Myocyte (in vitro differentiated cells): ENCODE data around the gene PDGFRB. TPM values are rescaled to one million over a fixed set of nuclear protein-coding genes. Genes with fewer than 3 reads are reported as not detected.
"Not testable (repeated sequence)": the region's sequence is repeated elsewhere in the genome, so short reads cannot be mapped to it uniquely, and the experiment has no call there.

Experiments used
- DNase-seq: peaks from one replicate; pipeline ENCODE4 v3.0.0-alpha.2; 2012; ENCODE audit warnings: low read depth
- total RNA-seq: library from RNA; depleted of rRNA; stranded (reverse); fragments of >200 nt; gene quantifications from 2 replicates; pipeline ENCODE4 v1.2.3, GENCODE V29; 2014

The PDGFRB gene
- total RNA-seq, 1 donor from 2014 or later: 26.1 TPM

DNA sequence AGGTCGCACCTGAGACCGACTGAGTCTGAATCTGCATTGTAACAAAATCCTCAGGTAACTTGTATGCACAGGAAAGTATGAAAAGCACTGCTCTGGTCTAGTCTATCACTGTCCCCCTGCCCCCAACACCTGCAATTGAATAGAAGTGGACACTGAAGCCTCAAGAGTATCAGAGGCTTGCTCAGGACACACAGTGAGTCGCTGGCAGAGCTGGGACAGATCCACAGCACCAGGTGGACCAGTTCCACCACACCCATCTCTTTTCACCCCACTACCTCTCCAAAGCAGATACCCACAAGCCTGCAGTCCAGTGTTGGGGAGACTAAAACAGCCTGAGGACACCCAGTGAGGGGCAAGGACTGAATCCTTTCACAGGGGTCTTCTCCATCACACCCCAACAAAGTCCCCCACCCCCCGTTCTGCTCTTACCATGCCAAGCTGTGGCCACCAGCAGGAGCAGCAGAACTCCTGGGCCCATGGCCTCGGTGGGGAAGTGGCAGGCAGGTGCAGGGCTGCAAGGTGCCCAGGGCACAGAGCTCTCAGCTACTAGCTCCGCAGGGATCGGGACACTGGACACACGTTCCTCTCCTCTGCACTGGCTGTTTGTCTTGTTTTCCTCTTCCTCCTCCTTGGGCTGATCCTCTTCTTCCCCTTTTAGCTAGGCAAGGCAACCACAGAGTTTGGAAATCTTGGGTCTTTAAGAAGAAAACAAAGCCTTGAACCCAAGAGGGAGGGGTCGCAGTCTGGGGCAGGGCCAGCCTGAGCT lies 69.5 kb downstream of the PDGFRB start, which contains the start of gene CSF1R:
Gene CSF1R (minus strand): TSS at position 605 of the 766 bp plus-strand sequence. CDS start 127 bp downstream, at position 478.
- no peak for DNase-seq

DNA sequence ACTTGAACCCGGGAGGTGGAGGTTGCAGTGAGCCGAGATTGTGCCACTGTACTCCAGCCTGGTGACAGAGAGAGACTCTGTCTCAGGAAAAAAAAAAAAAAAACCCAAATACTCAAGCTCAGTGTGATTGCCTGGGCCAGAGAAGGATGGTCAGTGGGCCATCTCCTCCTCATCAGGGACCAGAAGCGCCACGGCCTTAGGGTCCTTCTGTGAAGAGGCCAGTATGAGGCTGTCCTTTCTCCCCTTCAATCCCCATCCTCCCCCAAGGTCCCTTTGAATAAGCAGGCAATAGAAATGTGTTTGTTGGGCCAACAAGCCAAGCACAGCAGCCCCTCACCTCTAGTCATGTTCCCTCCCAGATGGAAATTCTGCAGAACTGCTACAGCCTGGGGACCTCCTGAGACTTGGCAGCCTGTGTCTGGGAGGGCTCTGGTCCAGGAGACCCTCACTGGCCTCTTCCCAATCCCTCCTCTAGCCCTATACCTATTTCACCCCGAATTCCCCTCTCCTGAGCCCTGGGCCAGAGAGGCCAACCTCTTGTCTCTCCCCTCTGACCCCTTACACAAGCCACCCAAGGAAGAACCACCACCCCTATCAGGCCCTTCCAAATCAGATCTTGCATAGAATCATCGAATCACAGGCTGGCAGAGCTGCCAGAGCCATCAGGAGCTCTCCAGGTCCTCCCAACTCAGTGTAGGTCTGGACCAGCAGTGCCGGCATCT lies 70.3 kb downstream of the PDGFRB start:
- DNase-seq: no peak

DNA sequence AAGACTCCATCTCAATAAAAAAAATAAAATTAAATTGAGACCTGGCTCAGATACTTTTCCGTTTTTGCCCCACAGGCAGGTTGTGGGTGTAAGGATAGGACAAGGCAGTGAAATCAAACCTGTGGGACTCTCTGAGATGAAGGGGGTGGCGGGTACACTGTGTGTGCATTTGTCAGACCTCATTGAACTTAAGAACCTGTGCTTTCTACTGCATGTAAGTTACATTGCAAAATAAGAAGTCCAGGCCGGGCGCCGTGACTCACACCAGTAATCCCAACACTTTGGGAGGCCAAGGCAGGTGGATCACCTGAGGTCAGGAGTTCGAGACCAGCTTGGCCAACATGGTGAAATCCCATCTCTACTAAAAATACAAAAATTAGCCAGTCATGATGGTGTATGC lies 70.9 kb downstream of the PDGFRB start:
- not testable (repeated sequence) for DNase-seq

DNA sequence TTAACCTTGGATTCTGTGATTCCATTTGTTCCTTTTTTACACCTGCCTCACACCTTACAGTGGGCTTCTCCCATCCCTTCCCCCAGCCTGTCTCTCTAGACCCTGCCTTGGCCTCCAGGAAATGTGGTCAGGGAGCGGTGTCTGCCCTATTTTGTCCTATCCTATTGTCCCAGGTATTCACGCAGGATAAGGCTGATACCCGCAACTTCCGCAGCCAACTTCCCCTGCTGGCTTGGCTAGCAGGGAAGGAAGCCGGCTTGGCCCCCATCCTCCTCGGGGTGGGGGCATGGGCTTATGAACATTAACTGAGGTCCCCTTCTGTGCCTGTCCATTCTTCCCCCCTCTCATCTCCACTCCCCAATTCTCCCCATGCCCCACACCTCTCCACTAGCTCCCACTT lies 72.8 kb downstream of the PDGFRB start:
- DNase-seq: no peak

DNA sequence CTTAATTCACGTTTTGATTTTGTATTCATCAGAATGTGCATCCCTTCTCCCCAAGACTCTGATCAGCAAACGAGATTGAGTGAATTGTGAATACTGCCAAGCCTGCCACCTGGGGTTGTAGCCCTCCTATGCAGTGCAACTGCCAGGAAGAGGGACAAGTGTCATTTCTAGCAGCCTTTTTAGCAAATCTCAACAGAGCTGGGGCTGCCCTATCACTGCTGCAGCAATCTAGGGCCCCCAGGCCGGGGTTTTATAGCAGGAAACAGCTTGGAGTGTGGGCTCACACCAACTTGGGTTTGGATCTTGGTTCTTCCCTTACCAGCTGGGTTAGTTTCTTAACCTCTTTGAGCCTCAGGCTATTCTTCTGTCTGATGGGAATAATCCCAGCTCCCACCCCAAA lies 73.3 kb downstream of the PDGFRB start:
- no peak for DNase-seq

DNA sequence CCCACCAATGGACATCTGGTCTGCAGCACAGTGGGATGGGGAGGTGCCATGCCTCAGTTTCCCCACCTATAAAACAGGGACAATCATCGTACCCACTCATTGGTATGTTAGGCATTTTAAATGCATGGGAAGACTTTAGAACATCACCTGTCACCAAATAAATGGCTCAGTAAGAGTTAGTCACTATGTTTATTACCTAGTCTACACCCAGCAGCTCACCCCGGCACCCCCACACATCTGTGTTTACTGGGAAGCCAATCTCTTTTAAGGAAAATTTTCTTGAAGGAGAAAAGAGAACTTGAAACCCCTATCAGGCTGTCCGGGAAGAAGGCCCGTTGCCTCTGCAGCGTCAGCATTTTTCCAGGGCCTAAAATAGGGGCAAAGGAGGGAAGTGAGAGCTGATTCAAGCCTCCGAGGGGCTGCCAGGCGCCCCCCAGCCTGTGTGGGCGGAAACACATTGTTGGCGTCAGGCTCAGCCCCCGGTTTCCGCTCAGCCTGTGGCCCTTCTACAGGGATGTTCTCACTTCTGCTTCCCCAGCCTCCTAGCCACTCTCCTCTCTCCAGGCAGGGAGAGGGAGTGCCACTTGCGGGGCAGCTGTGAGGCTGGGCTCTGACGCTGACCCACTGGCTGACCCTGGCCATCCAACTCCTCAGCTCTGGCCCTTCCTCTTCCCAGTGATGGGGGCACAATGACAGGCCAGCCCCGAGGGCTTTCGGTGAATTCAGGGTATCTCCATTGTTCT lies 73.9 kb downstream of the PDGFRB start:
- DNase-seq: no peak

DNA sequence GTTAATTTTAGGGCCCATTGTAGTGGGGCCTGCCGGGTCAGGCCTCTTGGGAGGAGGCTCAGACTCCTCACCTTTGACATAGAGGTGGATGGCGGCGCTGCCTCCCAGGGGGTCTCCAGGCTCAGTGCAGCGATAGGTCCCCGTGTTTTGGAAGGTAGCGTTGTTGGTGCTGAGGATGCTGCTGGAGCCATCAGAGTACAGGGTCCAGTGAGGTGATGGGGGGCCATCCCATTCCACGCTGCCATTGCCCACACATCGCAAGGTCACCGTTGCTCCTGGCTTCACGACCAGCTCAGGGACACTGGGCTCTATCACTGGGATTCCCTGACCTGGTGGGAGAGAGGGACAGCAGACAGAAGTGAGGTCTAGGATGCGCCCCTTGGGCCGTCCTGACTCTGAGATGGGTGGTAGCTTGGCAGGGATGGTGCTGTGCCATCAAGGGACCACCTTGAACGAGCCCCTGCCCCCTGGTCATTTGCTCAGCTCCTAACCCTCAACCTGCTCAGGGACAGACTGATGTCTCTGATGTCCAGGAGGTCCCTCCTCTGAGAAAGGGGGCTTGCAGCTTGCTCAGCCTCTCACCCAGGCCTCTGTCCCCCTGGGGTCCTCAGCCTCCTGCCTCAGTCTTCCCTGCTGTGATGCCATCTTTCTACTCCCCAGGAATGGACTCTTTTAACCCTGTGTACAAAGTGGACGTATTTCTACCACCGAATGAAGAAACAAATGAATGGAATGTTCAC lies 74.8 kb downstream of the PDGFRB start:
- DNase-seq: no peak

DNA sequence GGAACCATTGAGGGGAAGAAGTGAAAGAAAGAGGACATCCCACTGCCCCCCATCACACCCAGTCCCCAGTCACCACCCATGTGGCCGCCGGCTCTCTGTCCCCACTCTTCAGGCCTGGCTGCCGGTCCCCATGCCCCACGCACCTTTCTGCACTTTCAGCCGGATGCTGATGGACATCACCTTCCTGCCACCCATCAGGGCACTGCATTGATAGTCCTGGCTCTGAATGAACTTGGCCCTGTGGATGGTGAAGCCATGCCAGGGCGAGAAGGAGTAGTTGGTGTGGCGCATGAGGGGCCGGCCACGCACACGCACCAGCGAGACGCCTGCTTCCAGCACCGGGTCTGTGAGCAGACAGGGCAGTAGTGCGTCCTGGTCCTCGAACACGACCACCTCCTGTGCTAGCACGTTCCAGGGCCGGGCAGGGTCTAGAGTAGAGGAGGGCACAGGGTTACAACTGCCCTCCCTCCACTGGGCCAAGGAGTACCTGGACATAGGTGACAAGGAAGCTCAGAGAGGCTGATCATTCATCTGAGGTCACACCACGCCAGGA lies 75.7 kb downstream of the PDGFRB start:
- DNase-seq: no peak

DNA sequence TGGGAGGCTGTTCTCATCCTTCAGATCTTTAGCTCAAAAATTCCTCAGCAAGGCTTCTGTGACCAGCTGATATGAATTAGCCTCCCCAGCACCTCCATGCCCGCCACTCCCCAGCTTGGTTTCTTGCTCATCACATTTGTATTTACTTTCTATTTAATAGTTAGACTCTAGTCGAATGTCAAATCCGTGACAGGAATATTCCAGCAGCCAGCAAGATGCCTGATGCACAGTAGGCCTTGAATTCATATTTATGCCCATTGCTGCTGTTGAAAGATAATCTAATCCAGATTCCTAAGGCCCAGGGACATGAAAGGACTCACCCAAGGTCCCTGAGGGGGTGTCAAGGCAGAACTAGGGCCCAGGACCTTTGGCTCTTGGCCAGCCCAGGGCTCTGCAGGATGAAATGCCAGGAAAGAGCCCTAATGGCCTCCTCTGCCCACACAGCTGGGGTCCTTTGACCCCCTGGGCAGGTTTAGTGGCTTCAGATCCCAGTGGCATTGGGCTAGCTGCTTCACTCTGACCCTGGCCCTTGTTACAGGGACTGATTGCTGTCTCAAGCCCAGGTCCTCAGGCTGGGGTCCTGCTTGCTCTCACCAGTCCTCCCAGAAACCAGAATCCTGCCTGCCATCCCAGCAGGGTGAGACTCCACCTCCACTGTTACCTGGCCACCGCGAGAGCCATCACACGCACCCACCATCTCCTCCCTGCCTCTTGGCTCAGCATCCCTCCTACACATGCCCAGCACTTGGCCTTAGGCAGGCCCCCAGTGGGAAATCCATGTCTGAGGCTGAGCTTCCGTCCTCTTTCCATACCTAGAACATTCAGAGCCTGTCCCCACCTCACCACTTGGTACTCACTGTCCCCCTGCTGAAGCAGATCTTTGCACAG lies 76.6 kb downstream of the PDGFRB start:
- DNase-seq: no peak

DNA sequence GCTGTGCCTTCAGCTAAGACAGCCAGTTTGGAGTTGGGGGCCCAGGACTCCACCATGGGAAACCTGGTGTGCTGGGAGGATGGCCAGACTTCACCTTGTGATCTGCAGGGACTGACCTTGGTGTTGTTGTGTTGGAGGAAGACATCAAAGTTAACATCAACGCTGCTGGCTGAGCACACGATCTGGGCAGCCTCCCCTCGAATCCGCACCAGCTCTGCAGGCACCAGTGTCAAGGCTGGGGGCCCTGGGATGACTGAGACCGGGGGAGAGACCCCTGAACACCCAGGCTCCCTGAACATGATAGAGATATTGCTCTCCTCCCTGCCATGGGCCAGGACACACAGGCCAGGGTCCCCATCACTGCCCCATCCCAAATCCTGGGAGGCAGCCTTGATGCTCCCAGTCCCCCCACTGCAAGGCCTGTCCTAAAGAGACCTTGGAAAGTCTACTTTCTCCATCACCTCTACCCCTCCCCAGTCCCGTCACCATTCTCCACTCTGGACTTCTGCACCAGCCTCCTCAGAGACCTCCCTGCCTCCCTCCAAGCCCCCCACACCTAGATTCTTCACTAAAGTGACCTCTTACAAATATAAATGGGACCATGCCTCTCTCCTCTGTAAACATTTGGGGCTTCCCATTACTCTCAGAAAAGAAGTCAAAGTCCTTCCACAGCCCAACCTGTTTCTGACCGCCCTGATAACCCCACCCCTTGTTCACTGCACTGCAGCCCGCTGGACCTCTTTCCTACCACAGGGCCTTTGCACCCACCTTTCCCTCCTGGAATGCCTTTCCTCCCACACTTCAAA lies 77.4 kb downstream of the PDGFRB start:
- no peak for DNase-seq

DNA sequence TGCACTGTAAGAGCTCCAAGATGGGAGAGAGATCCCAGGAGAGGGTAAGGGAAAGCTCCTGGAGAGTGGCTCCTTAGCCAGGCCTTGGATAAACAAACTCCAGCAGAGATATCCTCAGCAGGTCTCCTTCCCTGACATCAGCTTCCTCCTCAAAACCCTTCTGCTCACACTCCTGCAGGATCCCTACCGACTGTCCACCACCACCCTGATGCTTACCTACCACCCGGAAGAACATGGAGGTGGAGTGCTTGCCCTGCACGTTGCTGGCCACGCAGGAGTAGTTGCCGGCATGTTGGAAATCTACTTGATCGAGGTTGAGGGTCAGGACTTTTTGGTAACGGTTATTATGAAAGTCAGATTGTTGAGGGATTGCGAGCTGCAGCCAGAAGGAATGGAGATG lies 78.6 kb downstream of the PDGFRB start:
- no peak for DNase-seq

DNA sequence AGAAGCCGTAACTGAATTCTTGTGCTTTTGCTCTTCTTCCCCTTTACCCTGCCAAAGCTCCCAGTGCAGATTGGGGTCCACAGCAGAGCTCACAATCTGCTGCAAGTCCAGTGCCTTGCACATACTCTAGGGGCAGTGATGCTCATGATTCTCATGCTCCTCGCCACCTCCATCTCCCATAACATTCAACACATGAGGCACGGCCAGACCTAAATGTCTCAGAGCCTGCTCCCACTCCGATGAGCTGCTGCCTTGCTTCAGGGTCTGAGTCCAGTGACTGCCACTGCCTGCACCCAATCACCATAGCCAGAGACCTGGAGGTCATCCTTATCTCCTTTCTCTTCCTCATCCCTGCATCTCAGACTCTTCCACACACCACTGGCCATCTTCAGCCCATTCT lies 79.8 kb downstream of the PDGFRB start:
- no peak for DNase-seq

DNA sequence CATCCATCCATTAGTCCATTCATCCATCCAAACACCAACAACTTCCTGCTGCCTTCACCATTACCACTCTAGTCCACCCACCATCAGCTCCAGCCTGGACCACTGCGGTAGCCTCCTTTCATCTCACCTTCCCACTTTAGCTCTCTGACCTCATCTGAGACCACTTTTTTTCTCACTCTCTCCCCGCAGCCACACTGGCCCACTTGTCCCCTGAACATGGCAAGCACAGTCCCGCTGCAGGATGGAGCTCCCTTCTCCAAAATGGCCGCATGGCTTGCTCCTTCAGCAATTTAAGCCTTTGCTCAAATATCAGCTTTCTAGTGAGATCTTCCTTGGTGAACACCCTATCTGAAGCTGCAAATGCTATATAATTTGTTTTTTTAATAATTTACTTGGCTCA lies 80.4 kb downstream of the PDGFRB start:
- DNase-seq: no peak

DNA sequence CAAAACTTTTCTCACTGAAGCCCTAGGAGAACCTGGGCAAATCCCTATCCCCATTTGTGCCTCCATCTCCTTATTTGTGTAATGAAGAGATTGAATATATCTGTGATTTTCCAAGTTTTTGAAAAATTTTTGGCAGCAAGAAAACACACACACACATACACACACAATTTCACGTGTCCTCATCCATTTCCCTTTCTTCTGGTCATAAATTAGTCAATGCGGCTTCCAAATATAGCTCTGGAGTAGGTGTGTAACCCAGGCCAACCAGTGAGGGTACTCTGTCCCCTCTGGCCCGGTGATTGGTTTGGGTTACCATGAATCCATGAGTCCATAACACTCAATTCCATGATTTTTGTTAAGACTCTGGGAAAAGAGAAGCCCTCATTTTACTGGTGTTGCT lies 82.0 kb downstream of the PDGFRB start:
- DNase-seq: no peak

DNA sequence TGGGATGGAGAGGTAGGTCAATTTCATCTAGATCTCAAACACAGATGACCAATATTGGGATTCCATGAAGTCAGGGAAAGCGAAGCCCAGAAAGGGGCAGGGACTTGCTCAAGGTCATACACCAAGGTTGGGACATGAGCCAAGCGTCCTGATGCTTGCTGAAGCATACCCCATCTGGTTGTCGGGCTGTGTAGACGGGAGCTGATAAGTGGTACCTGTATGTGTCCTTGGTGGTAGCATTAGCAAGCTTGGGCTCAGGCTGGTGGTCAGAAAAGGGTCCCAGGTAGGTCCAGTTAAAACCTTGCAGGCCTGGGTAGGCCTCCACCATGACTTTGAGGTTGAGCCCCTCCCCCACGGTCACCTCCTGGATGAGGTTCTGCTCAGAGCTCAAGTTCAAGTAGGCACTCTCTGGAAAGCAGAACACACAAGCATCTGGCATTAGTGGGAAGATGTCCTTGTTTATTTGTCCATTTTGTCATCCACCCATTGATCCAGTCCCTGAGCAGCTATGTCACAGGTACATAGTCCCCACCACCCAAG lies 82.5 kb downstream of the PDGFRB start:
- DNase-seq: no peak

DNA sequence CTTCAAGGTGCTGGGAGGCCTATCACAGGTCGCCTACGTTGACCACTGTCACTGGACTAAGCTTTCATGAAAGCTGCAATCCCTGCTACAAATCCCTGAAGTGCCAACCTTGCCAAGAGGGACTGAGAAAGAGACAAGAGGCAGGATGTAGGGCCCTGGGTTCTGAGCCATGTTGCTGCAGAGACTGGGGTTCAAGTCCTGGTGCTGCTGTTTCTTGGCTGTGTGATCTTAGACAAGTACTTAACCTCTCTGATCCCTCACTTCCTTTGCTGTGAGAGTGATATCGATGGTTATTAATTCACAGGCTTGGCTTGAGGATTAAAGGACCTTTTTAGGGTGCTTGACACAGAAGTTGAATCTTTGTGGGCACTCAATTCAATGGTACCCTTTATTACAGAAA lies 84.8 kb downstream of the PDGFRB start:
- DNase-seq: no peak

DNA sequence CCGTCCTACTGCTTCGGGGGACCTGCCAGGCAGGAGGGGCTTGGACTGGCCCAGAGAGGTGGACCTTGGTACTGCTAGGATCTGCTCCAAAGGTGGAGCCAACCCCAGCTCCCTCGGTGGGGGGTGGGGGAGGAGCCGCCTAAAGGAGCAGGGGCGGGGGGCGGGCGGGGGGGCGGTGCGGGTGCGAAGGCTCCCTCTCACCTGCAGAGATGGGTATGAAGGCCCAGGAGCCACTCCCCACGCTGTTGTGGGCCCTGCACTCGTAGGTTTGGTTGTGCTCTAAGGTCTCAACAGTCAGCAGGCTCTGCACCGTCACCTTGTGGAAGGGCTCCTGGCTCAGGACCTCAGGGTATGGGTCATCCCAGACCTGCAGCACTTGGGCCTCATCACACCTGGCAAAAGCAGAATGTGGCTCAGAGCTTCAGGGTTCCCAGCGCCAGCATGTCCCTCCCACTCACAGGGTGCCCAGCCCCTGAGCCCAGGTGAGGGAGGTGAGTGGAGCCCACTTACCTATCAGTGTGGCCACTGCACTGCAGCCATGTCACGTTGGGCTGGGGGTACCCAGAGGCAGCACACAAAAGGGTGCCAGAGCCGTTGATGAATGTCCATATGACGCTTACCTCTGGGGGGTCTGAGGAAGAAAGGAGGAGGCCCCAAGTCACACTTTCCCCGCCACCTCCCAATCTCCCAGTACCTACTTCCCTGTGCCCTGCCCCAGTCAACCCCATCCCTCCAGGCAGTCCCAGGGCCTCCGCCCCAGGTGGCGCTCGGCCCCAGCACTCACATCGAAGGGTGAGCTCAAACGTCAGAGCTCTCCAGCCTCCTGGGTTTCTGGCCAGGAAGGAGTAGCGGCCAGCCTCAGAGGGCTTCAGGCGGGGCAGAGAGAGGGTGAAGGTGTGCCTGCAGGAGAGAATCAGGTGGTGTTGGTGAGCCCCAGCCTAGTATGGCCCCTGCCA lies 85.7 kb downstream of the PDGFRB start:
- no peak for DNase-seq
